ENCODE data around the gene C11orf58. TPM values are rescaled to one million over a fixed set of nuclear protein-coding genes. Genes with fewer than 3 reads are reported as not detected.

The C11orf58 gene
- total RNA-seq, 1 donor from 2014 or later = 127 TPM

GRCh38 chr11:16764888-16765287, 26.4 kb downstream of the C11orf58 start:
- no peak for ATAC-seq
- peak; percentile 28 for DNase-seq (ENCODE audit: low spot score)
- intact Hi-C loops (cut with DNase I) = no loop called here

DNA sequence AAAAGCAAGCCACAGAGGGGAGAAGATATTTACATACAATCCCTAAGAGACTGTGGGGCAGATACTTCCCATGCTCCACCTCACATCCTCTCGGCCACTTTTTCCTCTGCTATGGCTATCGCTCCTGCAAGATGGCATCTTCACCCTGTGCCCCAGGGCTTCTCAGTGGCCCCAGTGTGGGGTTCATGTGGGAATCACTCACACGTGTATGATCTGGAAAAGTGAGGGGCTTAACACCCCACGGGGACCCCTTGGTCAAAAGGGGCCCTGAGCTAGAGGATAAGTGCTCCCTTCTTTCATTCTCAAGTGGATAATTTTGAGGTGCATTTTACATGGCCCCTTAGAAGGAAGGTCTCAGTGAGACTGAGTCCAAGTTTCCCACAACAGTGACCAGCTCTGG, 28.7 kb downstream of the C11orf58 start:
- intact Hi-C loops (cut with DNase I) = no loop called here
- no peak for ATAC-seq
- DNase-seq (ENCODE audit: low spot score) = no peak

DNA sequence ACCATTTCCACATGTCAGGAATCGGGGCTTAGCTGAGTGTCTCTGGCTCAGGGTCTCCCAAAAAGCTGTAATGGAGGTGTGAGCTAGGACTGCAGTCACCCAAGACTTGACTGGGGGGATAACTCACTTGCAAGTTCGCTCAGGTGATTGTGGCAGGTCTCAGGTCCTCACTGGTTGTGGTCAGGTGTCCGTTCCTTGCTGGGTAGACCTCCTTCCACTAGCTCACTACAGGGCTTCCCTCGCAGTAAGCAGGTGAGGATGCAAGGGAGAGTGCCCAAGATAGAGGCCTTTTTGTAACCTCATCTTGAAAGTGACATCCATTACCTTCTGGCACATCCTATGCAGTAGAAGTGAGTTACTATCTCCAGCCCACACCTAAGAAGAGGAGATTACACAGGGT, 29.5 kb downstream of the C11orf58 start:
- intact Hi-C loops (cut with DNase I) = no loop called here
- no peak for ATAC-seq
- DNase-seq (ENCODE audit: low spot score) = no peak

GRCh38 chr11:16769386-16769785, 30.9 kb downstream of the C11orf58 start:
- ATAC-seq = no peak
- intact Hi-C loops (cut with DNase I) = no loop called here
- DNase-seq (ENCODE audit: low spot score) = peak; percentile 25

DNA sequence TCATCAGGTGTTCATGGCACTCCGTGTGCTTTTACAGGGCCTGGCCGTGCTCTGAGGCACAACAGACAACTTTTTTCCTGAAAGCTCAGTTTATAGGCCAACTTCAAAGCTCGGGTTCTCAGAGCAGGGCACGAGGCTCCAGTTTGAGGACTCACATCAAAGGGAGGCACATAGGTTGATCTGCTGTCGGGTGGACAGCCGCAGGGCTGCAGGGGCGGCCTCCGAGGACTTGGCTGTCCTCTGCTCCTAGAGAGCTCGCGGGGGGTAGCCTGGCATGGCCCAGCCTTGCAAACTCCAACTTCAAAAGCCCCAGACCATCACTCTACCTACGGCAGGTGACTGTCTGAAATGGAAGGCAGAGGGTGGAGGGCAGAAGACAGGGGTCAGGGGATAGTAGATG, 31.6 kb downstream of the C11orf58 start:
- intact Hi-C loops (cut with DNase I) = no loop called here
- peak; percentile 33 for DNase-seq (ENCODE audit: low spot score)
- no peak for ATAC-seq

- ATAC-seq (no peak), DNase-seq (ENCODE audit: low spot score) (peak; percentile 36)
- intact Hi-C loops (cut with DNase I) = no loop called here
Measured at GRCh38 chr11:16771350-16772140, 33.1 kb downstream of the C11orf58 start.

GRCh38 chr11:16772141-16772512, 33.7 kb downstream of the C11orf58 start:
- intact Hi-C loops (cut with DNase I) = no loop called here
- no peak for DNase-seq (ENCODE audit: low spot score)

GRCh38 chr11:16773981-16774935, 35.8 kb downstream of the C11orf58 start:
- intact Hi-C loops (cut with DNase I) = no loop called here
- ATAC-seq = no peak
- peak; percentile 39 for DNase-seq (ENCODE audit: low spot score)

More at GRCh38 chr11:16772141-16772512, 33.7 kb downstream of the C11orf58 start:
- ATAC-seq = no peak

DNA sequence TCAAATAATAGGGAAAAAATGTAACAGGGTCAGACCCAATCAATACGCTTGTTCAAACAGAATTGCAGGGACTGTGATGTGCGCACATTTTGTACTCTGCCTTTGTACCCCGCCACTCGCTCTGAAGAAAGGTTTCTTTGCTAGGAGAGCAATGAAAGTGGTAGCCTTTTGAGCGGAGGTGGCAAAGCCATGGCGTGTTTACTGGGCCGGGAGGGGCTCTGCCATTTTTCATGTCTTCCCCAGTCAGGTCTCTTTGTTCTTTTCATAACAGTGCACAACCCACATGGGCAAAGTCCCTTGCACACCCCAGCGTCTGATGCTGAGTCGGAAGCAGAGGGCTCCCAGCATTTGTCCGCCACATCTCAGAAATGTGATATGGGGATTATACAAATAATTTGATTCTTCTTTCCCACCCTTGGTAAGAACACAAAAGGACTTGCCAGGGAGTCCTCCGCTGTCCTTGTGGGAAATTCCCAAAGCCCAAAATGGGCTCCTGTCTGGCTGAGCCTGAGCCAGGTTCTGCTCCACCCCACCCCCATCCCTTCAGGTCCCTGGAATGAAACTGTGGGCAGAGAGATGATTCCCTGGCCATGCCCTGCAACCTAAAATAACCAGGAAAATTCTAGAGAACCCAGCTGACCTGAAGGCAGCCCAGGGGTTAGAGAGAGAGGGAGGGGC, 36.6 kb downstream of the C11orf58 start:
- intact Hi-C loops (cut with DNase I) = no loop called here
- DNase-seq (ENCODE audit: low spot score) = peak; percentile 41

DNA sequence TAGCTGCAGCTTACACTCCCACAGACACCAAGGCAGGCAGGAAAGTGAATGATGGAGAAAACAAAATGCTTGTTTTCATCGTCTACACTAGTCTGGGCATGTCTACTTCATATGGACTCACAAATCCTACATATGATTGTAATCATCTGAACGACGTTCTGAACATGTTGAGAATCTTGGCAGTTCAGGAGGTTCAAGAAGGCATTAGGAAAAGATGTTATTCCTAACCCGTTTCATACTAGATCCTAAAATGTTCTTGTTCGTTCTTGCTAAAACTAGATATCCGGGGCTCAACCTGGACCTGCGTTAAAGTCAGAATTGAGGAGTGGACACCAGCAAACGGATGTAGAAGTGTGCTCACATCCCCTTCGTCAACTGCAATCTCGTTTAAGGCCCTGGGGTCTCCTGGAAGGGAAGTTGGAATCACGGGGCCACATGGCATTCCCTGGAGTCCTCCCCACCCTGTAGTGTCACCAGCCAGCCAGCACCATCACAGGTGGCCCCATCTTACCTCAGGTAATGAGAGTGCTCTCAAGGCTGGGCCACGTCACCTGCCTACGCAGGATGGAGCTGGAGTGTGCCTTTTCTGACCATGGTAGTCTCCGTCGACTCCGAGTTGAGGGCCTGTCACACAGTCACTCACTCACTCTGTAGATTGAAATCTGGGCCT, 37.3 kb downstream of the C11orf58 start:
- peak; percentile 32 for DNase-seq (ENCODE audit: low spot score)
- intact Hi-C loops (cut with DNase I) = no loop called here

More for the DNA sequence above, 36.6 kb downstream of the C11orf58 start:
- ATAC-seq = no peak

DNA sequence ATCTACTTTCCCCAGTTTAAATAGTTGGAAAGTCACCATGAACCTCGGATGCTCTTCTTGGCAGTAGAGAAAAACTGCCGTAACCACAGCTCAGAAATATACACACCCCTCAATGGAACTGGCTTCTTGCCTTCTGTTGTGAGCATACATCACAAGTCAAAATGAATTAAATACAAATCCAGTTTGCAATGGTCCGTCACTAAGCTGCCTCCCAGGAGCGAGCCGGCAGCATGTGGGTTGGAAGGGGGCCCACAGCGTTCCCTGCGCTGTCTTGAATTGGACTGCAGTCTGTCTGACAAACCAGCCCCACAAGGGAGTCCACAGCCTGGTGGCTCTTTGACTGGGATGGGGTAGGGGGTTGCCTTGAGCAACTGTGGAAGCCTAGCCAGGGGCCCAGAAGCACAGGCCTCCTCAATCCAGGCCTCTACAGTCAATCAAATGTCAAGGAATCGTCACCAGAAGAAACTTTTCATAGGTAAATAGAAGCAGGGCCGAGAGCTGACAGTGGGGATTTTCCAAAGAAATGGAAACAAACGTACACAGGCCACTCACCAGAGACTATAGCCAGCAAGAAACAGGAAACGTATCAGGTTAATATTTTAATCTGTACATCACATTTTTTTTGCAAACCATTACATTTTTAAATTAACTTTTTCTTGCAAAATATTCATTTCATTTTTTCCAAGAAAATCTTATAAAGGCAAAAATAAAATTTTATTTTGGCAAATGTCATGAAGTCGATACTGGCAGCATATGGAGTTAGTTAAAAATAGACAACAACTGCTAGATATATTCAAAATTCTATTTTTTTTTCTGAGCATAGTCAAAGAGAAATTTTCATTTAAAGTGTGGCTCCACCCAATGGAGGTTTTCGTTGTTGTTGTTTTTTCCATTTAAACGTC, 38.5 kb downstream of the C11orf58 start:
- DNase-seq (ENCODE audit: low spot score) (peak; percentile 63), ATAC-seq (peak; percentile 55)
- intact Hi-C loops (cut with DNase I) = no loop called here

More for the DNA sequence above, 37.3 kb downstream of the C11orf58 start:
- no peak for ATAC-seq

DNA sequence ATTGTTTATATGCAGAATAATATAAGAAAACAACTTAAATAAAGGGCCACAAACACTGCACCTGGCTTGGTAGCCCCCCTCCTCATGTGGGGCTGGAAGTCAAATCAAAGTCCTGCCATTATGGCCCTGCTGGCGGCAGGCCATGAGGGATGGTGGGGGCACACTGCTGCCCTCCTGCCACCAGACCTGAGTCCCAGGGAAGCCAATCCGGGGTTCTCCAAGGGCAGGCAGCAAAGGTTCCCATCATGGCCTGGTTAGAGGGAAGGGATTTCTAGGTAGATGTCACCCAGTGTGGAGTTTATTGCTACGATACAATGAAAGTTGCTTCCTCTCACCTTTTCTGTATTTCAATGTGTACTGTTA, 39.1 kb downstream of the C11orf58 start:
- no peak for ATAC-seq
- DNase-seq (ENCODE audit: low spot score) = peak; percentile 48
- intact Hi-C loops (cut with DNase I) = no loop called here

DNA sequence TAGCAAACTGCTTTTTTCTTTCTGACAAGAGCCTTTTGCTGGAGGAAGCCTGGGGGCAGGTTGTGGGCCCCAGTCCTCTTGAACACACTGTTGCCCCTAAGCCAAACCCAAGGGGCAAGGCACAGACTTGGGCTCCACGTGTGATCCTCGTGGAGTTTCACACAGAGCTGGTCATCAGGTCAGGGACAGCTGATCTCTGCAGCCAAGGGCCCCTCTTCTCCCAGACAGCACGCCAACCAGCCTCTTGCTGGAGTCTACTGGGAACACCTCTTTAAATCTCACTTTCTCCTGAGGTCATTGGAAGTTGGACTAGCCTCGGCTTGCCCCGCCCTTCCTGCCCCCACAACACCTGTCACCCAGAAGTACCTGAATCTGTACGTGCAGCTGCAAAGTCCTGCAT, 39.8 kb downstream of the C11orf58 start:
- intact Hi-C loops (cut with DNase I) = no loop called here
- ATAC-seq (no peak), DNase-seq (ENCODE audit: low spot score) (peak; percentile 38)

DNA sequence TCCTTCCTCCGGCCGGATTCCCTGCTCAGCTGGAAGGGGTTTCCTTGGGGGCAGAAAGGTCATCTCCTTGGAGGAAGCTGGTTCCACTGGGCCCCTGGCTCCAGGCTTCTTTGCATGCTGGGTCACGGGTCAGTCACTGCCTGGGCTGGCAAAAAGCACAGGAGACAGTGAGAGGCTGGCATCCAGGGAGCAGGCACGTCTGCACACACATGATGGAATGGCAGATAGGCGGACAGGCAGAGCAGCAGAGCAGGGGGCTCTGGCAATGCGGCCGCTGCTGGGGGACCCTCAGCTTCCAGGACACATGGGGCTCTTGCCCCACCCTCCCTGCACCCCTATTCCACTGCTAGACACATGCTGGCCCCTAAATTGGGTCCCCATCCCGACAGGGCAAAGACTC, 40.4 kb downstream of the C11orf58 start:
- no peak for ATAC-seq
- intact Hi-C loops (cut with DNase I) = no loop called here
- peak; percentile 36 for DNase-seq (ENCODE audit: low spot score)

DNA sequence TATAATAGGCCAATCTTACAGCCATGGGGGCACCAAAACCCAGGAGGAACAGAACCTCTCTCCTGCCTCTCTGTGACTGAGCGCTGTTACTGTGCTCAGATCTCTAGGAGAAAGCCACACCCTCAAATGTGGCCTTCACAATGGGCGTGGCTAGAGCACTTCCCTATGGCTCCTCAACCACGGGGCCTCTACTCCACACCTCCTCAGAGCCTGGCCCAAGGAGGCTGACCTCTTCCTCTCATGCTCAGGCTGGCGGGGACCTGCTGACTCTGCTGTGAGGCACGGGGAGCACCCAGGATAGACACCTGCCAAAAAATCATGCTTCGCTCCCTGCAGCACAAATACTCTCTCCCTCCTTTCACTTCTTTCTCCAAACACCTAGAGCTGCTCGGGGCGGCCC, 41.0 kb downstream of the C11orf58 start:
- ATAC-seq (no peak), DNase-seq (ENCODE audit: low spot score) (peak; percentile 55)
- intact Hi-C loops (cut with DNase I) = no loop called here

GRCh38 chr11:16780146-16780545, 41.7 kb downstream of the C11orf58 start:
- DNase-seq (ENCODE audit: low spot score) = peak; percentile 42
- ATAC-seq = no peak
- intact Hi-C loops (cut with DNase I) = loop anchor here (10.0 kb wide), 1 partner anchor 145 kb away; no protein-coding TSS in a partner anchor

DNA sequence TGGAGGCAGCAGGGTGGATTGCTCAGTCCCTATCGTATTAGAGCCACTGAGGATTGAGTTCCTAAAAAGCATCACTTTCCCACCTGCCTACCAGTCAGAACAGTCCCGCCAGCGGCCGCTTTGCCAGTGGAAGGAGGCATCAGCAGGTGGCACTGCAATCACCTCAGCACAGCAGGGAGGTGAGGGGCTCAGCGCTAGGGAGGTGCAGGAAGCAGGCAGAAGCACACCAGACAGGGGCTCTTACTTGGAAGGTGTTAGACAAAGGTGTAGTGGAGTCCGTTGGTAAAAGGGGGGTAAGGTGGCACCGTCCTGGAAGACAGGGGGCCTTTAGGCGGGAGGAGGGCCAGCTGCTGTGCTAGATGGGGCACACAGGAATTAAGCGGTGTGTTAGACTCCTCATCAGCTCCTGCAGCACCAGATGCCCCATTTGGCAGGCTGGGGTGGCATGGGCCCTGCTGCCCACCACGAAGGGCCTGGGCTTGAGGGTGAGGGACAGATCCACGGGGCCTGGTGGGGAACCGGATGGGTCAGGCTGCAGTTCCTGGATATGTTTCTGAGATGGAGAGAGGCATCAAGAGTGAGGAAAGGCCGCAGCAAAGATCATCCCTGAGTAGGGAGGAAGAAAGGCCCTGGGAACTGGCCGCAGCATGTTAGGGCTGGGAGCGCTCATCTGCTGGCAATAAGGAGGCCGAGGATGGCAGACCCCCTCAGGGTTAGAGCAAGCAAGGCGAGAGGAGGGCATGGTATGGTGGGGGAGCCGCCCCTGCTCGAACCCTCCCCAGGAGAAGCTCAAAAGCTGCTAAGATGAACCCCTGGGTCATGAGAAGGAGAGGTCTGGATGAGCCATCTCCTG, 42.5 kb downstream of the C11orf58 start:
- intact Hi-C loops (cut with DNase I) = loop anchor here (10.0 kb wide), 1 partner anchor 144 kb away; no protein-coding TSS in a partner anchor
- ATAC-seq (no peak), DNase-seq (ENCODE audit: low spot score) (peak; percentile 39)

All from sciatic nerve (tissue), 2 donors.